Measurements from ENCODE around the gene IFFO2. TPM values are rescaled to one million over a fixed set of nuclear protein-coding genes. Genes with fewer than 3 reads are reported as not detected.

IFFO2 gene
- total RNA-seq, 6 donors from 2014 or later, result 9.2 to 19.3 (median 11.0) TPM

GRCh38 chr1:18949686-18950400, 6.6 kb downstream of the IFFO2 start:
- Histone ChIP-seq H3K36me3 (no peaks in the 10 kb centered on the region), H3K27ac (peak overlapping the region; percentile 82 to 92 (median 90)), H3K4me3 (peak overlapping the region in 3 of 4 donors; percentile 32 to 49 (median 40)), H3K9me3 (no peaks in the 10 kb centered on the region), H3K4me1 (peaks cover 87 to 94% (median 90%) of the 10 kb centered on the region in 4 donors), H3K27me3 (no peaks in the 10 kb centered on the region)
- TF ChIP-seq EP300 (IDR thresholded peaks at IDR 0.05), result no peak
- TF ChIP-seq CTCF (IDR thresholded peaks at IDR 0.05), result peak in 1 of 6 experiments; percentile 15
- peak in 1 of 2 donors; percentile 28 for TF ChIP-seq POLR2AphosphoS5 (IDR thresholded peaks at IDR 0.05)
- no peak for TF ChIP-seq POLR2A (IDR thresholded peaks at IDR 0.05)
- DNase-seq, result peak in 1 of 2 donors; percentile 41
- WGBS, 2 donors, result 14 to 26% methylated on average over 19 to 22 of the region's 22 CpGs
- ATAC-seq (ENCODE audit: low FRiP score in 2 of 2), result peak; percentile 16 to 28

GRCh38 chr1:18948913-18949685, 7.4 kb downstream of the IFFO2 start:
- H3K27me3 ChIP-seq, result no peaks in the 10 kb centered on the region
- H3K27ac ChIP-seq, result peak overlapping the region; percentile 82 to 92 (median 90)
- H3K36me3 ChIP-seq, result no peaks in the 10 kb centered on the region
- 50 to 74% methylated on average over 18 to 23 of the region's 23 CpGs for whole genome bisulfite sequencing, 2 donors
- no peak for DNase-seq
- H3K9me3 ChIP-seq, result no peaks in the 10 kb centered on the region
- TF ChIP-seq CTCF (IDR thresholded peaks at IDR 0.05), result no peak
- peaks cover 86 to 94% (median 90%) of the 10 kb centered on the region in 4 donors for H3K4me1 ChIP-seq
- ATAC-seq (ENCODE audit: low FRiP score in 2 of 2), result peak in 1 of 2 donors; percentile 59
- H3K4me3 ChIP-seq, result peak overlapping the region in 3 of 4 donors; percentile 32 to 49 (median 40)

GRCh38 chr1:18948048-18948912, 8.2 kb downstream of the IFFO2 start:
- DNase-seq (no peak), ATAC-seq (ENCODE audit: low FRiP score in 2 of 2) (no peak)
- no peaks in the 10 kb centered on the region for H3K9me3 ChIP-seq
- peak overlapping the region; percentile 82 to 92 (median 90) for H3K27ac ChIP-seq
- no peak for TF ChIP-seq CTCF (IDR thresholded peaks at IDR 0.05)
- TF ChIP-seq POLR2AphosphoS5 (IDR thresholded peaks at IDR 0.05), result no peak
- TF ChIP-seq EP300 (IDR thresholded peaks at IDR 0.05), result no peak
- TF ChIP-seq POLR2A (IDR thresholded peaks at IDR 0.05), result no peak
- no peaks in the 10 kb centered on the region for H3K36me3 ChIP-seq
- no peaks in the 10 kb centered on the region for H3K27me3 ChIP-seq
- peaks cover 78 to 88% (median 83%) of the 10 kb centered on the region in 4 donors for H3K4me1 ChIP-seq
- WGBS, 2 donors, result 55 to 65% methylated on average over 8 to 15 of the region's 15 CpGs
- no peak overlapping the region for H3K4me3 ChIP-seq

GRCh38 chr1:18947570-18947969, 8.9 kb downstream of the IFFO2 start:
- 88 to 89% methylated on average over 8 to 9 of the region's 9 CpGs for WGBS, 2 donors
- H3K9me3 ChIP-seq, result no peaks in the 10 kb centered on the region
- no peak overlapping the region for H3K4me3 ChIP-seq
- ATAC-seq (ENCODE audit: low FRiP score in 2 of 2) (no peak), DNase-seq (no peak)
- peaks cover 74 to 85% (median 79%) of the 10 kb centered on the region in 4 donors for H3K4me1 ChIP-seq
- H3K36me3 ChIP-seq, result no peaks in the 10 kb centered on the region
- TF ChIP-seq POLR2A (IDR thresholded peaks at IDR 0.05), result no peak
- no peak for TF ChIP-seq CTCF (IDR thresholded peaks at IDR 0.05)
- TF ChIP-seq POLR2AphosphoS5 (IDR thresholded peaks at IDR 0.05), result no peak
- no peak for TF ChIP-seq EP300 (IDR thresholded peaks at IDR 0.05)
- H3K27me3 ChIP-seq, result no peaks in the 10 kb centered on the region
- peak overlapping the region in 3 of 4 donors; percentile 57 to 92 (median 73) for H3K27ac ChIP-seq

All from upper lobe of left lung (tissue), 6 donors.